ENCODE data around the gene C9orf72.

C9orf72 gene

DNA sequence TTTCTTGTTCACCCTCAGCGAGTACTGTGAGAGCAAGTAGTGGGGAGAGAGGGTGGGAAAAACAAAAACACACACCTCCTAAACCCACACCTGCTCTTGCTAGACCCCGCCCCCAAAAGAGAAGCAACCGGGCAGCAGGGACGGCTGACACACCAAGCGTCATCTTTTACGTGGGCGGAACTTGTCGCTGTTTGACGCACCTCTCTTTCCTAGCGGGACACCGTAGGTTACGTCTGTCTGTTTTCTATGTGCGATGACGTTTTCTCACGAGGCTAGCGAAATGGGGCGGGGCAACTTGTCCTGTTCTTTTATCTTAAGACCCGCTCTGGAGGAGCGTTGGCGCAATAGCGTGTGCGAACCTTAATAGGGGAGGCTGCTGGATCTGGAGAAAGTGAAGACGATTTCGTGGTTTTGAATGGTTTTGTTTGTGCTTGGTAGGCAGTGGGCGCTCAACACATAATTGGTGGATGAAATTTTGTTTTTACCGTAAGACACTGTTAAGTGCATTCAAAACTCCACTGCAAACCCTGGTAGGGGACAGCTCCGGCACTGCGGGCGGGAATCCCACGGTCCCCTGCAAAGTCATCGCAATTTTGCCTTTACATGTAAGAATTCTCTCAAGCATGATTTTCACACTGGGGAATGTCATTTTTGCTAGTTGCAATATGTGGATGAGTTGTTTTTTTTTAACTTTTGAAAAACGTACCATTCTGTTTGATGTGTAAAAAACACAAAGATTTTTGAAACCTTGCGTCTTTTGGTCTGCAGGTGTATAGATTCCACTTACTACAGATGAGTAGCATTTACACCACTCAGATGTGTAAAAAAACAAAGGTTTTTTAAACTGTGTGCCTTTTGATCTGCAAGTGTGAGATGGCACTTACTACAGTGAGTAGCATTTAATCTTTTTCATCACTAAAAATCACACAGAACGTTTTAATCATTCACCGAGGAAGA is 631 bp upstream of the C9orf72 start:
- DNase-seq = peak; percentile 94

- DNase-seq = peak; percentile 30
These were observed 739 bp downstream of the C9orf72 start for GRCh38 chr9:27572566-27572917.

DNA sequence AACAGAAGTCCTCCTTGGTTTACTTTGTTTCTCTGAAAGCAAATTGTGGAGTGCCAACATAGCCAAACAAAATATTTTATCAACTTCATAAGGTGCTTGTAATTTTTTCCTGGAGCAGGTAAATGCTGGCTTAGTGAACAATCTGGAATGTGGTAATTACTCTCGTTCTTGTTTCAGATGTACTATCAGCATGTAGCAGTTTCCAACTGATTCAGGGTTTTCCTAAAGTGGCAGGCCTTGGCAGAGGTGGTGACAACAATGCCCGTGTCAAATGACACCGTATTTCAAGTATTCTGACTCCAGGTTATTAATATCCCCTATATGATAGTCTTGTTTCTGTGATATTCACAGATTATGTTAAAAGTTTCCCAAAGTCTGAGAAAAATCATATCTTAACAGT is 1.2 kb downstream of the C9orf72 start:
- DNase-seq = no peak

DNA sequence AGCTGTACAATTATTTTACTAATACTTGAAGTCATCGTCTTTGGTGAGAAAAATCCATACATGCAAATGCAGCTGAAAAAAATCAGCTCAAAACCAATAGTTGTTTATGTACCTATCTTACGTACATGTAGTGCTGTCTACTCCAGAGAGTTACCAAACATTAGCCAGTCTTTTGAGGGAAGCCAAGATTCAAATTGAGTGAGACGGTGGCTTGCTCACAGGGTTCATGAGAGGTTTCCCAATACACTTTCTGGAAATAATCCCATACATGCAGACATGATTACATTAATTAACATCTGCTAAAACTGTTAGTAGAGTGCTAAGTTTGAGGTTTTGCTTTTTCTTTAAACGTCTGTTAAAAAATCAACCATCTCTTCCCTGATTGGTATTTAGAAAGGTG is 2.3 kb downstream of the C9orf72 start:
- DNase-seq = no peak

GRCh38 chr9:27569406-27569805 is 3.9 kb downstream of the C9orf72 start:
- DNase-seq = peak; percentile 9

- DNase-seq = no peak
These were observed 7.2 kb downstream of the C9orf72 start for GRCh38 chr9:27566118-27566517.

- no peak for DNase-seq
These were observed 7.6 kb downstream of the C9orf72 start for GRCh38 chr9:27565696-27566095.

DNA sequence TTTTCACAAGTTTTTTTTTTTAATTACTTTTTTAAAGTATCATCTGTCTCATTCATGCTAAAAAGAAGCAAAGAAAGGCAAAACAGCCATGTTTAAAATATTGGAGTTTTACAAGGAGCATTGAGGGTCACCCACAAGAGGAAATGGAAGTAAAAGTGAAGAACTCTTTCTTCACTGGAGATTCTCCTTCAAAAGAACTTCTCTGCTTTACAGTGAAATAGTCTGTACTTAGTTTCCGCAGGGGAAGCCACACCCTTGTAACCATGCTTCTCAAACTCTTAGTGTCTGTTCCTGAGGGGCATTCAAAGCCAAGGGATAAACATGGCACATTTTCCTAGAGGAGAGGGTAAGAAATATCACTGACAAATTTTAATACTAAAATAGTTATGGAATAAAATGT is 8.6 kb downstream of the C9orf72 start:
- no peak for DNase-seq

DNA sequence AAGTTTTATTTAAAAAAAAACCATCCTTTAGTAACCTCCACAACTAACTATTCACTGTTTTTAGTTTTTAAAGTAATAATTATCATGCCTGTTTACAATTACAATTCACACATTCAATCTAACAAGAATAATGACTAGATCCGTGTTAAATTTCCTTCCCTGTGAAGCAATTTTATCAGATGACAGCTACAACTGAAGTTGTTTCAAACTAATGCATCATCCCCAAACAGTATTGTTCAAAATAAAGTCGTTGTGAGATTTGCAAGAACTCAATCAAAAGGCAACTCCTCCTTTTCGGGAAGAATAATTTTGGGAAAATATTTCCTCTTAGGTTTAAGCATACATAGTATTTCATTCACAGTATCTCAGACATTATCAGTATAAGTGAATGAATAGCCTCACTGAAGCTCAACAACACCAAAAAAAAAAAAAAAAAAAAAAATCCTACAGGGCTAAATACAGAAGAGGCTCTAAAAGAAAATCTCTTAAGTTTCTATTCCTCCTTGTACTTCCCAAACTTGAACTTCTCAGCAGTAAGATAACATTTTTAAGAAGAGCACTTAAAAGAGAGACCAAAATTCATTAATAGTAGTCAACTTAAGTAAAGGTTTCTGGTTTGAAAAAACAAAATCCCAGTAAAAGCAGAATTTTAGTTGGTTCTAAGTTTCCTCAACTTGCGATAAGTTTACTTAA is 9.4 kb downstream of the C9orf72 start:
- DNase-seq = no peak

- no peak for DNase-seq
These were observed 11.6 kb downstream of the C9orf72 start for GRCh38 chr9:27561685-27562084.

DNA sequence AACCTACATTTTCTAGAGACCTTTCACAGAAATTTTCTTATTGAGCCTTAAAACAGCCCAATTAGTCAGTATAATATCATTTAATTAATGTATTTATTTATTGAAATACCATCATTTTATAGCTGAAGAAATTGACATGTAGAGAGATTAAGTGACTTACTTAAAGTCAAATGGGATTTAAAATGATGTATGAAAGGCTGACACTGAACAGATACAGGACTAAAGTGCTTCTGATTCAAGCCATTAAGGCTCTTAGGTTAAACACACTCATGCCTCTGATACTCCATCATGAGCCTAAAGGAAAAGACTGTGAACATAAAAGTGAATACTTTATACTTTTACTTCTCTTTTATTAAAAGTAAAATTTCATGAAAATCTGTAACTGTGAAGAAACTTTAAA is 12.8 kb downstream of the C9orf72 start:
- DNase-seq = no peak

DNA sequence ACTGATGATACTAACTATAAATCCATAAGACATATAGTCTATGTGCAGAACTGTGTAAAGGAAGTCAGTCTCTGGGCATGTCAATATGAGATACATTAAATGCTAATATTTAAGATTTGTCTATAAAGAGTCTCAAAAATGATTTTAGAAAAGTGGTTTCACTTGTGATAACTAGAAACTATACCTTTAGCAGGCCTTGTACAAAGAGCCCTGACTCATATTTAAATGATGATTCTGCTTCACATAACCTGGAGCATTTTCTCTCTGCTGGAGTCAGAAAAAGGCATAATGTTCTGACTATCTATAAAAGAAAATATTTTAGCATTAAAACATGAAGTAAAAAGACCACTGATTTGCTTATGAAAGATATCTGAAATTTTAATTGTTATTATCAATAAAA is 15.0 kb downstream of the C9orf72 start:
- DNase-seq = no peak

GRCh38 chr9:27556470-27556869 is 16.8 kb downstream of the C9orf72 start:
- no peak for DNase-seq

- DNase-seq = no peak
These were observed 18.6 kb downstream of the C9orf72 start for GRCh38 chr9:27554712-27555111.

GRCh38 chr9:27549196-27549755 is 24.0 kb downstream of the C9orf72 start:
- DNase-seq = no peak

DNA sequence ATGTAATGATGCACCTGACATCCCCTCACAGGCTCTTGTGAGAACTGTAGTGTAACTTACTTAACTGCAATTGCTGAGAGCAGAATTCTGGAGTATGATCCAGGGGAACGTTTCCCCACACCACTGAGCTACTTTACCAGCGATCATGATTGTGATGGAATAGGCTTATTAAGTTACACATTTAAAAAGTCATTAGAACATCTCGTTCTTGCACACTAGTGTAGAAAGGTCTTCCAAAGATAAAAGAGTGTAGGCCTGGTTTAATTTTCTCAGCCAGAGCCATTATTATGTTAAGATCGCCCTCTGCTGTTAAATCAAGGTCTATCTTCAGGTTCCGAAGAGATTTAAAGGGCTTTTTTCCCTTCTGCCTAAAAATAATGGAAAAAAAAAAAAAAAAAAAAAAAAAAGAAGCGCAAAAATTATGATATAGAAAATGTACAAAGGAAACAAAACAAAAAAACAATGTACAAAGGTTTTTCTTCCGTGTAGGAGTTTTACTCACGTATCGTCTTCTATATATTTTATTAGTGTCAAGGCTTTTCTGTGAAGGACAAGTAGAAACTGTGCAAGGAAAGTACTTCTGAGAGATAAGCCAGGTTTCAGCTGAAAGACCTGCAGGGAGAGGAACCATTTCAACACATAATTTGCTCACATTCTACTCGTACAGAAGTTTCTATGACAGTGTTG is 25.1 kb downstream of the C9orf72 start:
- peak; percentile 34 for DNase-seq

DNA sequence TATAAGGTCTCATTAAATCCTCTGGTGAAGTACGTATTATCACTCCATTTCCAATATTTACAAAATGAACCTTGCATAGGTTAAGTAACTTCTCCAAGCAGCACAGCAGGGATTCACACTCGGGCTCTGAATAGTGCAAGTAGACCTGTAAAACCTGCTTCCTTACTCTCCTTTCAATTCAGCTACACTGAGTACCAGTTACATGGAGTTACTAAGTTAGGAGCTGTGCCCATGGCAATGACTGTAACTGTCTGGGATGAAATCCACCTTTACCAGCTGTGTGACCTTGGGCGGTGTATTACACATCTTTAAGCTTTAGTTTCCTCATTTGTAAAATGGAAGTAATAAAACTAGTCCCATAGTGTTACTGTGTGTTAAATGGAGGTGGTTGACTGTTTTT is 27.8 kb downstream of the C9orf72 start:
- no peak for DNase-seq

DNA sequence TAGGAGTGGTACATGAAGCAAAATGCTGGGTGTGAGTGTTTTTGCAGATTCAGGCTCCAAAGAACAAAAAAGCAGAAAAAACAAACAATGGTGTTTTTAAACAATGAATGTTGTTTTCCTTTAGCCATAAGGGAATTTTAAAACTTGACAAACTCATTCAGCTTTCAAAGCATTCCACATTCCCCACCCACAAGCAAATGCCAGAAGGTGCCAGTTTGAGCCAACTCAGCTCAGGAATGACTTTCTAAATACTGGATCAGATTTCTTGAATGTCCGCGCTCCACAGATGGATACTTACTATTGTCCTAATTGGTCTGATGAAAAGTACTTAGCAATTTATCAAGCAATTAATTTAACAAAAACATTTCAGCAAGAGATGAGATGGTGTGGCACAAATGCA is 30.8 kb downstream of the C9orf72 start:
- peak; percentile 8 for DNase-seq

DNA sequence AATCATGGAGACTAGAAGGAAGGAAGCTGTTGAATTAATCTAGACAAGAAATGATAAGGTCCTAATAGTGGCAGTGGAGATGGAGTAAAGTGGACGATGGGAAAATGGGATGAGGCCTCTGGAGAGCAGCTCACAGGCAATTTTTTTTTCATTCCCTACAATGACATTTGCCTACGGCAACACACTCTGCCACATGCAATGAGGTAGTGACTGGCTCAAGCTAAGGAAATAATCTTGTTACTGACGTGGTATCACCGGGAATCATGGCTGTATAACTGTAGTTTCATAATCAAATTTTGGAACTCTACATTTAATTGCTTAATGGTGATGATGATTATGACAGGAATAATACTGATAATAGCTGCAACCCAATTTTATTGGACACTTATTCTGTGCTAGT is 31.5 kb downstream of the C9orf72 start:
- no peak for DNase-seq

DNA sequence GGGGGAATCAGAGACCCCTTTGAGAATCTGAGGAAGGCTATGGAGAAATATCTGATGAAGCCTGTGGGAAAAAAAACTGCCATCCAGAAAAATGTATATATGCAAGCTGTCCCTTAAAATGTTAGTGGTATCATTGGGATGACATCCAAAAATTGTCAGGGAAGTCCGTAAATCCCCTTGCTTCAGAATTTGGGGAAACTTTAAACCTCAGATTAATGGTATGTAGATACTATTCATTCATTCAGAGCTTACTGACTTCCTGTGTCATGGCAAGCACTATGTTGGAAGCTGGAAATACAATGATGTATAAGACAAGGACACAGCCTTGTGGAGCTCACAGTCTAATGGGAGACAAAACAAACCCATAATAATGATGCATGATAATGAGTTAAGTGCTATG is 32.8 kb downstream of the C9orf72 start:
- no peak for DNase-seq

GRCh38 chr9:27539479-27540441 is 33.5 kb downstream of the C9orf72 start:
- no peak for DNase-seq

- no peak for DNase-seq
These were observed 34.6 kb downstream of the C9orf72 start for GRCh38 chr9:27538647-27539046.

Data from NCI-H2171 treated with DMSO at 0.1 percent for 48 hours (cell line).